Thoracic aorta (tissue), 2 donors: ENCODE measurements around the gene BANF2. TPM values are rescaled to one million over a fixed set of nuclear protein-coding genes. Genes with fewer than 3 reads are reported as not detected.

Source experiments
- ATAC-seq: fragments of 150-250 bp; one replicate; pipeline ENCODE4 v1.8.0; 2017; ENCODE audit warnings: low read depth; ENCODE audit not compliant: insufficient number of reproducible peaks, low FRiP score
- DNase-seq: peaks from one replicate; pipeline ENCODE4 v3.0.0-alpha.2; 2020; ENCODE audit warnings: low spot score
- H3K27ac ChIP-seq, 2 donors: fragments of 200-600 bp; sonication (generic); 1 replicate in 1 of 2; 2 replicates in 1 of 2; pipeline ENCODE4 v1.5.1; 2016; ENCODE audit warnings: mild to moderate bottlenecking in 2 of 2, moderate library complexity in 2 of 2
- H3K27me3 ChIP-seq: fragments of 200-600 bp; sonication (generic); replicated peaks from 2 replicates; pipeline ENCODE4 v1.6.0; 2016; ENCODE audit warnings: mild to moderate bottlenecking; ENCODE audit not compliant: insufficient read depth
- H3K36me3 ChIP-seq: fragments of 200-600 bp; sonication (generic); one replicate; pipeline ENCODE4 v1.5.1; 2016
- H3K4me1 ChIP-seq, 2 donors: fragments of 200-600 bp; sonication (generic); 1 replicate in 1 of 2; 2 replicates in 1 of 2; pipeline versions ENCODE4 v1.5.1 to v1.6.0; 2016; ENCODE audit warnings: low read depth in 2 of 2, mild to moderate bottlenecking in 1 of 2; ENCODE audit not compliant: control insufficient read depth in 1 of 2
- H3K4me3 ChIP-seq: fragments of 200-600 bp; sonication (generic); 2 replicates; pipeline ENCODE4 v1.5.1; 2016; ENCODE audit warnings: mild to moderate bottlenecking
- H3K9me3 ChIP-seq: fragments of 200-600 bp; sonication (generic); 2 replicates; pipeline ENCODE4 v1.5.1; 2016
- total RNA-seq, 2 donors: library from RNA; depleted of rRNA; stranded (reverse); fragments of >200 nt; gene quantifications; one replicate each; pipeline versions ENCODE4 v1.1.0 to v1.2.3, GENCODE V29; 2016
- TF ChIP-seq, protein P1 (sequence below): fragments of 200-600 bp; sonication (generic); IDR thresholded peaks from one replicate; pipeline ENCODE4 v1.5.1; 2019; ENCODE audit warnings: antibody characterized with exemption

BANF2 gene
- total RNA-seq, 2 donors from 2014 or later = not detected

DNA sequence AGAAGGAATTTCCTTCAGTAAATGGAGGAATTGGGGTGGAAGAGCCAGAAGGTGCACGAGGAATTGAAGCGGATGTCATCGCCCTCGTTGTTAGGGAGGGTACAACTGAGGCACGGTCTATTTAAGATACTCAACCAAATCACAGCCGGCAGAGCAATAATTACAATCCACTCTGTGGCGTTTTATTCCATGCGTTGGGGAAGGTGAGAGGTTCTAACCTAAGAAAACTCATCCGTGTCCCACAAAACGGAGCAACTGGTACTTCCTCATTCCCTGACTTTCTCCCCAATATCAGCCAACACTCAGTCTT, 16.9 kb upstream of the BANF2 start:
- Histone ChIP-seq H3K4me1 (peaks cover 3 to 21% of the 10 kb centered on the region in 2 donors), H3K9me3 (no peaks in the 10 kb centered on the region), H3K27ac (peak overlapping the region in 1 of 2 donors; percentile 61), H3K27me3 (no peaks in the 10 kb centered on the region), H3K4me3 (peak overlapping the region; percentile 77), H3K36me3 (no peaks in the 10 kb centered on the region)
- ATAC-seq (no peak), DNase-seq (no peak)
- TF ChIP-seq, protein P1, sequence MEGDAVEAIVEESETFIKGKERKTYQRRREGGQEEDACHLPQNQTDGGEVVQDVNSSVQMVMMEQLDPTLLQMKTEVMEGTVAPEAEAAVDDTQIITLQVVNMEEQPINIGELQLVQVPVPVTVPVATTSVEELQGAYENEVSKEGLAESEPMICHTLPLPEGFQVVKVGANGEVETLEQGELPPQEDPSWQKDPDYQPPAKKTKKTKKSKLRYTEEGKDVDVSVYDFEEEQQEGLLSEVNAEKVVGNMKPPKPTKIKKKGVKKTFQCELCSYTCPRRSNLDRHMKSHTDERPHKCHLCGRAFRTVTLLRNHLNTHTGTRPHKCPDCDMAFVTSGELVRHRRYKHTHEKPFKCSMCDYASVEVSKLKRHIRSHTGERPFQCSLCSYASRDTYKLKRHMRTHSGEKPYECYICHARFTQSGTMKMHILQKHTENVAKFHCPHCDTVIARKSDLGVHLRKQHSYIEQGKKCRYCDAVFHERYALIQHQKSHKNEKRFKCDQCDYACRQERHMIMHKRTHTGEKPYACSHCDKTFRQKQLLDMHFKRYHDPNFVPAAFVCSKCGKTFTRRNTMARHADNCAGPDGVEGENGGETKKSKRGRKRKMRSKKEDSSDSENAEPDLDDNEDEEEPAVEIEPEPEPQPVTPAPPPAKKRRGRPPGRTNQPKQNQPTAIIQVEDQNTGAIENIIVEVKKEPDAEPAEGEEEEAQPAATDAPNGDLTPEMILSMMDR = no peak

DNA sequence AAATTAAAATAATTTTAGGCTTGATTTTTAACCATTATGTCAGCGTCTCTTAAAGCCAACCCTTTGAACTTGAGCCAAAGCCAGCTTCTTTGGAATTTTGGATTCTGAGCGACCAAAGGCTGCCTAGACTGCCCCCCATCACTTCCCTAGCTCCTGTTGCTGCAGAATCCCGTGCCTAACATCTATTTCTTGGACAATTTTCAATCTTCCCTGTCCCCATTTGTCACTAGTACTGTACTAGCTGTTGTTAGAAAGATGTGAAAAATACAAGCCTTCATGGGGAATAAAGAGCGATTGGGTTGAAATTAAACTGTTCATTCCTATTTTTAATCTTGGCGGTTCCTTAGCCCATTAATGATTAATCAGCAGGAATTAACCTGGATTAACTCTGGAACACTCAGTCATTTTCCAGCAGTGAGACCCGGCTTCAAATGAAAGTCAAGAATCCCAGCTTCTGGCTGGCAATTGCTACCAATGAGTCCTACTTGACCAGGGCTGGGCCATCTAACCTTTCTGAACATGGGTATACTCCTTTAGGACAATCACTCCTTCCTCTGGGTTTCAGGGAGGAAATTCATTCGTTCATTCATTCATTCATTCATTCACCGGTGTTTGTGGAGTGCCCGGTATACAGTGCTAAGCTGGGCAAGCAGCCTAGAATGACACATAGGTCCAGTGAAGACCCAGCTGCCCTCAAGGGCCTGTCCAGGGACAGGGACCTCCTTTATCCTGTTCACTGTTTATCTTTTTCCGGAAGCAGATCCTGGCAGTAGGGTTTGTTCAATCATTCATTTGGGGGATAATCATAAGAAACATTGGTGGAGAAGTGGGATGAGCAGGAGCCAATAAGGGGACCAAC, 16.3 kb upstream of the BANF2 start:
- no peaks in the 10 kb centered on the region for H3K27me3 ChIP-seq
- H3K27ac ChIP-seq = no peak overlapping the region
- peaks cover 3 to 21% of the 10 kb centered on the region in 2 donors for H3K4me1 ChIP-seq
- DNase-seq (no peak), ATAC-seq (no peak)
- TF ChIP-seq, protein P1 = no peak
- no peak overlapping the region for H3K4me3 ChIP-seq
- H3K36me3 ChIP-seq = no peaks in the 10 kb centered on the region
- no peaks in the 10 kb centered on the region for H3K9me3 ChIP-seq

DNA sequence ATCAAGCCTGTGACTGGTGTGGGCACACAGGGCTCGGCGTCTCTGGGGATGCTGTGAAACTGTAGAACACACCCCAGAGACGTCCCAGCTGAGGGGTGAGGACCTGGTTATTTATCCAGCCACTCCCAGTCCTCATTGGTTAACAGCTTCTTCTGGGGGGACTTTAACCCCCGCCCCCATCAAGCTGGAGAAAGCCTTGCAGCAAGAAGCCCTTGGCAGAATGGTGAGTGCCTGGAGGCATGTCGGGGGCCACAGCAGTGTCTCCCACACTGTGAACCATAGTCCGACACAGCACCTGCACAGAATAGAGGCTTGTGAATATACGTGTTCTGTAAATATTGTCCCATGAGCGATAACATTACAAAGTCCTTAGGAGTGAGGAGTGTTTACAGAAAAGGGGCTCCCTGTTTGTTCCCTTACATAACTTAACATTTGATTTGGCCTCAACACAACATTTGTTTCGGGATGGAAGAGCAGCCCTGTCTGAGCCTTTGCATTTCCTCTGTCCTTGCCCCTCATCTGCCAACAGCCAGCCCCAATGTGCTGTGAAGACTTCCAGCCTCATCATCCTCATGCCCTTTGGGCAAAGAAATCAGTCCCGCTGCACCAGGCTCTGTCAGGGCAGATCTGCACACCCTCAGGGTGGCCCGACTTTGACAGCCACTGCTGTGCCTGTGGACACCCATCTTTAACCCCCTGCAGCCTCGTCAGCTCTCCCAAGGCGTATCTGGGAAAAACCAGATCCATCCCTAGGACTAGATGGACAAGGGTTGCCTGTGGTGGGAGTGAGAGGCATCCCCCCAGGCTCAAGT, 15.5 kb upstream of the BANF2 start:
- TF ChIP-seq, protein P1 = no peak
- Histone ChIP-seq H3K27ac (no peak overlapping the region), H3K4me3 (no peak overlapping the region), H3K36me3 (no peaks in the 10 kb centered on the region), H3K9me3 (no peaks in the 10 kb centered on the region), H3K27me3 (no peaks in the 10 kb centered on the region), H3K4me1 (peaks cover 3 to 19% of the 10 kb centered on the region in 2 donors)
- no peak for ATAC-seq
- no peak for DNase-seq

DNA sequence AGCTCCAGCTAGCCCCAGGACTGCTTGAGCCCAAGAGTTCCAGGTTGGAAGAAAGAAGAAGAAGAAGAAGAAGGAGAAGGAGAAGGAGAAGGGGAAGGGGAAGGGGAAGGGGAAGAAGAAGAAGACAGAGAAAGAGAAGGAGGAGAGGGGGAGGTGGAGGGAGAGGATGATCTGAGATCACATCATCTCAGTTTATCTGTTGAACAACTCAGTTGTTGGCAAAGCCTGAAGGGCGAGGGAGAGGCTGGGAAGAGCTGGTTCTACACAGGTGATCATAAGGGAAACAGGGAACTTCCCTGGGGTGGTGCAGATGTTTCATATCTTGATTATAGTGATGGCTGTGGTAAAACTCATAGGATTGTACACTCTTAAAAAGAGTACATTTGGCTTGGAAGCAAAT, 14.6 kb upstream of the BANF2 start:
- no peak overlapping the region for H3K27ac ChIP-seq
- no peak for DNase-seq
- no peak overlapping the region for H3K4me3 ChIP-seq
- no peaks in the 10 kb centered on the region for H3K9me3 ChIP-seq
- no peaks in the 10 kb centered on the region for H3K27me3 ChIP-seq
- no peak for ATAC-seq
- TF ChIP-seq, protein P1 = no peak
- H3K4me1 ChIP-seq = peaks cover 0 to 10% of the 10 kb centered on the region in 2 donors
- H3K36me3 ChIP-seq = no peaks in the 10 kb centered on the region

DNA sequence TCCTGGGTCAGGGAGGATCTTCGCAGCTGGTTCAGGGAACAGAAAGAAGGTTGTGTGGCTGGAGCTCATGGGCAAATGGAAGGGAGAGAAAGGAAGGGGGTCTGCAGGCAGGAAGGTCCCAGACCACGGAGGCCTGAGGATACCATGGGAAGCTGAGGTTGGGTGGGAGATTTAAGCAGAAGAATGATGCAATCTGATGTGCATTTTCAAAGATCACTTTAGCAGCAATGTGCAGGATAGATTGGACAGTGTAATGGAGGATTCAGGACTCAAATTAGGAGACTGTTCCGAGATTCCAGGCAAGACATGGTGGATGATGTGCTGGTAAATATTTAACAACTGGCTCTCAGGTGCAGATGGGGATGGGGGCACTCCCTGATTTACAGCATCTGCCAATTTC, 12.0 kb upstream of the BANF2 start:
- DNase-seq (no peak), ATAC-seq (no peak)
- no peak overlapping the region for H3K27ac ChIP-seq
- H3K36me3 ChIP-seq = no peaks in the 10 kb centered on the region
- H3K4me3 ChIP-seq = no peak overlapping the region
- TF ChIP-seq, protein P1 = no peak
- H3K4me1 ChIP-seq = peaks cover 0 to 5% of the 10 kb centered on the region in 2 donors
- H3K9me3 ChIP-seq = no peaks in the 10 kb centered on the region
- no peaks in the 10 kb centered on the region for H3K27me3 ChIP-seq
